Right cardiac atrium (tissue), 5 donors: ENCODE data around the gene GSDME. TPM values are rescaled to one million over a fixed set of nuclear protein-coding genes. Genes with fewer than 3 reads are reported as not detected.

Experiments
- ATAC-seq, 2 donors: fragments of 200-7000 bp; cut with Tn5 transposase; one replicate each; pipeline versions ENCODE4 v1.8.0 to v1.9.1; 2020; ENCODE audit warnings: moderate library complexity in 2 of 2, mild to moderate bottlenecking in 1 of 2
- DNase-seq, 3 donors: peaks; one replicate each; pipeline ENCODE4 v3.0.0-alpha.2; 2020
- H3K27ac ChIP-seq: one replicate; pipeline ENCODE4 v1.5.1; 2013; ENCODE audit warnings: mild to moderate bottlenecking, low read length, control low read depth, moderate library complexity
- H3K27me3 ChIP-seq: one replicate; pipeline ENCODE4 v1.6.1; 2013; ENCODE audit not compliant: control insufficient read depth, insufficient read depth
- H3K4me1 ChIP-seq: one replicate; pipeline ENCODE4 v1.6.1; 2013; ENCODE audit warnings: low read length; ENCODE audit not compliant: control insufficient read depth, insufficient read depth
- H3K4me3 ChIP-seq: one replicate; pipeline ENCODE4 v1.5.1; 2013; ENCODE audit warnings: low read length, control low read depth
- H3K9me3 ChIP-seq: one replicate; pipeline ENCODE4 v1.6.1; 2013; ENCODE audit warnings: low read length; ENCODE audit not compliant: control insufficient read depth
- WGBS: extraction: QIAGEN DNeasy Blood & Tissue Kit; methylation state at CpG from one replicate; pipeline ENCODE4 v1.1.7; 2013; 5-methylcytosine and 5-hydroxymethylcytosine counted together
- intact Hi-C, 4 donors: fragments of 100-400 bp; cut with DNase I; formaldehyde crosslinking; loops; one replicate each; pipeline versions ENCODE4 v1.11.0 to v1.14.0; 2022 to 2023
- polyA plus RNA-seq: library from polyadenylated mRNA; stranded (reverse); fragments of 200-250 nt; gene quantifications from one replicate; pipeline ENCODE4 v1.2.3, GENCODE V29; 2013
- total RNA-seq, 4 donors: library from RNA; stranded (reverse); fragmentation: NEBNext Ultra II Directional; extraction: Animal tissue kit (Norgen Biotek cat#: 25700); gene quantifications; one replicate each; pipeline ENCODE4 v1.2.1, GENCODE V29; 2021
- donor health status: healthy with polysubstance abuse.
- donor health status: DM: no; HTN: yes; CAD: no.
- donor health status: DM: no; HTN: no; CAD: no.
- donor health status: DM: no; HTN: yes; CAD: no; lungs with severe emphysema.
- donor health status: DM: yes; HTN: yes; CAD: no.

The GSDME gene
- total and polyA plus RNA-seq, 5 donors: 4.9 to 9.9 (median 5.3) TPM

GRCh38 chr7:24793982-24794648 lies 36.9 kb upstream of the GSDME start:
- intact Hi-C loops: no loop called here
- no peaks in the 10 kb centered on the region for H3K27me3 ChIP-seq
- no peak overlapping the region for H3K27ac ChIP-seq
- no peaks in the 10 kb centered on the region for H3K4me1 ChIP-seq
- no peaks in the 10 kb centered on the region for H3K9me3 ChIP-seq
- ATAC-seq (no peak), DNase-seq (no peak)
- H3K4me3 ChIP-seq: no peak overlapping the region
- whole genome bisulfite sequencing: 70% methylated on average over 9 of the region's 9 CpGs

- no peaks in the 10 kb centered on the region for H3K9me3 ChIP-seq
- ATAC-seq (no peak), DNase-seq (no peak)
- 94% methylated on average over 10 of the region's 10 CpGs for WGBS
- no peak overlapping the region for H3K4me3 ChIP-seq
- no peaks in the 10 kb centered on the region for H3K27me3 ChIP-seq
- H3K27ac ChIP-seq: no peak overlapping the region
- intact Hi-C loops: no loop called here
- no peaks in the 10 kb centered on the region for H3K4me1 ChIP-seq
Observed at GRCh38 chr7:24788961-24789576, 31.8 kb upstream of the GSDME start.

GRCh38 chr7:24788075-24788474 lies 30.8 kb upstream of the GSDME start:
- WGBS: 95% methylated on average over 9 of the region's 9 CpGs
- no peak overlapping the region for H3K27ac ChIP-seq
- ATAC-seq: no peak

GRCh38 chr7:24786941-24787340 lies 29.7 kb upstream of the GSDME start:
- Histone ChIP-seq H3K9me3 (no peaks in the 10 kb centered on the region), H3K4me3 (no peak overlapping the region), H3K4me1 (no peaks in the 10 kb centered on the region), H3K27me3 (no peaks in the 10 kb centered on the region), H3K27ac (no peak overlapping the region)
- intact Hi-C loops: no loop called here
- DNase-seq (no peak), ATAC-seq (peak; percentile 47 to 55)
- 73% methylated on average over 5 of the region's 5 CpGs for whole genome bisulfite sequencing

More at GRCh38 chr7:24788075-24788474, 30.8 kb upstream of the GSDME start:
- Histone ChIP-seq H3K4me1 (no peaks in the 10 kb centered on the region), H3K27me3 (no peaks in the 10 kb centered on the region), H3K9me3 (no peaks in the 10 kb centered on the region), H3K4me3 (no peak overlapping the region)
- no peak for DNase-seq
- intact Hi-C loops: no loop called here

- DNase-seq (no peak), ATAC-seq (no peak)
- Histone ChIP-seq H3K4me1 (no peaks in the 10 kb centered on the region), H3K27me3 (no peaks in the 10 kb centered on the region), H3K9me3 (no peaks in the 10 kb centered on the region), H3K4me3 (no peak overlapping the region), H3K27ac (no peak overlapping the region)
- intact Hi-C loops: no loop called here
- WGBS: 82% methylated on average over 4 of the region's 4 CpGs
Observed at GRCh38 chr7:24786306-24786705, 29.0 kb upstream of the GSDME start.

GRCh38 chr7:24784277-24784676 lies 27.0 kb upstream of the GSDME start:
- intact Hi-C loops: no loop called here
- Histone ChIP-seq H3K27me3 (no peaks in the 10 kb centered on the region), H3K4me3 (no peak overlapping the region), H3K9me3 (no peaks in the 10 kb centered on the region), H3K4me1 (no peaks in the 10 kb centered on the region), H3K27ac (no peak overlapping the region)
- DNase-seq: no peak
- no peak for ATAC-seq
- WGBS: 93% methylated on average over 5 of the region's 5 CpGs

GRCh38 chr7:24783698-24784097 lies 26.4 kb upstream of the GSDME start:
- DNase-seq: no peak
- no peak overlapping the region for H3K27ac ChIP-seq
- WGBS: 80% methylated on average over 2 of the region's 2 CpGs
- no peak for ATAC-seq
- no peaks in the 10 kb centered on the region for H3K9me3 ChIP-seq
- H3K4me3 ChIP-seq: no peak overlapping the region
- intact Hi-C loops: no loop called here
- peaks cover 2% of the 10 kb centered on the region for H3K4me1 ChIP-seq
- H3K27me3 ChIP-seq: no peaks in the 10 kb centered on the region

- peaks cover 5% of the 10 kb centered on the region for H3K4me1 ChIP-seq
- WGBS: 84% methylated on average over 4 of the region's 4 CpGs
- ATAC-seq (peak in 1 of 2 donors; percentile 45), DNase-seq (peak in 1 of 3 donors; percentile 39)
- H3K4me3 ChIP-seq: no peak overlapping the region
- no peaks in the 10 kb centered on the region for H3K9me3 ChIP-seq
- intact Hi-C loops: no loop called here
- H3K27me3 ChIP-seq: no peaks in the 10 kb centered on the region
- H3K27ac ChIP-seq: no peak overlapping the region
Observed at GRCh38 chr7:24781106-24781505, 23.8 kb upstream of the GSDME start.

GRCh38 chr7:24779283-24779655 lies 22.0 kb upstream of the GSDME start:
- ATAC-seq (peak in 1 of 2 donors; percentile 9), DNase-seq (no peak)
- intact Hi-C loops: no loop called here
- H3K9me3 ChIP-seq: no peaks in the 10 kb centered on the region
- no peak overlapping the region for H3K4me3 ChIP-seq
- no peak overlapping the region for H3K27ac ChIP-seq
- peaks cover 5% of the 10 kb centered on the region for H3K4me1 ChIP-seq
- WGBS: 92% methylated on average over 2 of the region's 2 CpGs
- H3K27me3 ChIP-seq: no peaks in the 10 kb centered on the region

GRCh38 chr7:24778543-24779282 lies 21.4 kb upstream of the GSDME start:
- H3K27me3 ChIP-seq: no peaks in the 10 kb centered on the region
- H3K27ac ChIP-seq: peak overlapping the region; percentile 58
- ATAC-seq (peak; percentile 84 to 92), DNase-seq (peak; percentile 59 to 63 (median 62))
- intact Hi-C loops: no loop called here
- peaks cover 5% of the 10 kb centered on the region for H3K4me1 ChIP-seq
- no peak overlapping the region for H3K4me3 ChIP-seq
- 67% methylated on average over 9 of the region's 9 CpGs for WGBS
- H3K9me3 ChIP-seq: no peaks in the 10 kb centered on the region

GRCh38 chr7:24777806-24778205 lies 20.5 kb upstream of the GSDME start:
- intact Hi-C loops: no loop called here
- no peaks in the 10 kb centered on the region for H3K9me3 ChIP-seq
- ATAC-seq (no peak), DNase-seq (no peak)
- WGBS: 84% methylated on average over 3 of the region's 3 CpGs
- no peak overlapping the region for H3K4me3 ChIP-seq
- H3K27ac ChIP-seq: no peak overlapping the region
- no peaks in the 10 kb centered on the region for H3K27me3 ChIP-seq
- peaks cover 5% of the 10 kb centered on the region for H3K4me1 ChIP-seq
